HepG2 (cell line): ENCODE results near the gene MEI1. TPM values are rescaled to one million over a fixed set of nuclear protein-coding genes. Genes with fewer than 3 reads are reported as not detected.
A peak's percentile ranks its signal among the peaks of the same experiment; 100 is the strongest.

ENCODE experiments used
- GABPA ChIP-seq, 2 experiments: IDR thresholded peaks; 2 replicates each; pipeline ENCODE4 v1.6.1; 2011 to 2016; ENCODE audit warnings: low read depth in 2 of 2, low read length in 1 of 2, missing biosample characterization in 1 of 2, missing genetic modification characterization in 1 of 2
- MED8 ChIP-seq: sonication (generic); formaldehyde crosslinking; IDR thresholded peaks from 2 replicates; pipeline ENCODE4 v1.8.1; 2023; ENCODE audit warnings: mild to moderate bottlenecking, missing genetic modification reagents; ENCODE audit not compliant: insufficient replicate concordance
- MEIS1 ChIP-seq: sonication (generic); formaldehyde crosslinking; IDR thresholded peaks from 2 replicates; pipeline ENCODE4 v1.9.0; 2021; ENCODE audit warnings: mild to moderate bottlenecking, missing genetic modification reagents, moderate library complexity, borderline replicate concordance
- MTA1 ChIP-seq: sonication (generic); formaldehyde crosslinking; IDR thresholded peaks from 2 replicates; pipeline ENCODE4 v1.4.0; 2020; ENCODE audit warnings: missing genetic modification reagents, mild to moderate bottlenecking, borderline replicate concordance
- MXI1 ChIP-seq: IDR thresholded peaks from 3 replicates; pipeline ENCODE4 v1.6.1; 2012; ENCODE audit warnings: low read depth, low read length, inconsistent platforms, borderline replicate concordance
- NFKBIZ ChIP-seq: IDR thresholded peaks from 2 replicates; pipeline ENCODE4 v1.6.1; 2018; ENCODE audit warnings: missing genetic modification reagents, missing compliant biosample characterization
- NR2F2 ChIP-seq: IDR thresholded peaks from 2 replicates; pipeline ENCODE4 v1.6.1; 2012; ENCODE audit warnings: low read depth, inconsistent platforms, borderline replicate concordance
- PCBP2 ChIP-seq: fragments of 200-400 bp; formaldehyde crosslinking; optimal IDR thresholded peaks from 2 replicates; pipeline ENCODE3; 2018; ENCODE audit warnings: low read length, low read depth; ENCODE audit not compliant: poor library complexity, severe bottlenecking
- POLR2A ChIP-seq, 2 experiments: IDR thresholded peaks; 2 replicates each; pipeline ENCODE4 v1.6.1; 2011; ENCODE audit warnings: low read depth in 2 of 2, low read length in 2 of 2, mild to moderate bottlenecking in 1 of 2, moderate library complexity in 1 of 2; ENCODE audit not compliant: insufficient read depth in 1 of 2
- REPIN1 ChIP-seq: sonication (generic); formaldehyde crosslinking; IDR thresholded peaks from 2 replicates; pipeline ENCODE4 v1.8.0; 2022; ENCODE audit warnings: missing genetic modification reagents, low read depth, mild to moderate bottlenecking, borderline replicate concordance
- SP4 ChIP-seq: sonication (generic); formaldehyde crosslinking; IDR thresholded peaks from 2 replicates; pipeline ENCODE4 v1.8.1; 2023; ENCODE audit warnings: mild to moderate bottlenecking, missing genetic modification reagents
- TGIF2 ChIP-seq: IDR thresholded peaks from 2 replicates; pipeline ENCODE4 v1.6.1; 2016; ENCODE audit warnings: control low read depth, missing compliant biosample characterization
- THYN1 ChIP-seq: sonication (generic); formaldehyde crosslinking; IDR thresholded peaks from 2 replicates; pipeline ENCODE4 v1.8.1; 2023; ENCODE audit warnings: low read depth, mild to moderate bottlenecking, moderate library complexity, missing genetic modification reagents, borderline replicate concordance
- WIZ ChIP-seq: sonication (generic); formaldehyde crosslinking; IDR thresholded peaks from 2 replicates; pipeline ENCODE4 v1.5.1; 2020; ENCODE audit warnings: mild to moderate bottlenecking, missing genetic modification reagents
- ZNF101 ChIP-seq: sonication (generic); formaldehyde crosslinking; IDR thresholded peaks from 2 replicates; pipeline ENCODE4 v1.4.0; 2020; ENCODE audit warnings: mild to moderate bottlenecking, low read depth, missing genetic modification reagents, borderline replicate concordance
- ZNF230 ChIP-seq: sonication (generic); formaldehyde crosslinking; IDR thresholded peaks from 2 replicates; pipeline ENCODE4 v1.4.0; 2020; ENCODE audit warnings: mild to moderate bottlenecking, missing genetic modification reagents
- ZNF605 ChIP-seq: sonication (generic); formaldehyde crosslinking; IDR thresholded peaks from 2 replicates; pipeline ENCODE4 v1.8.0; 2022; ENCODE audit warnings: mild to moderate bottlenecking, missing genetic modification reagents
- ZNF607 ChIP-seq: sonication (generic); formaldehyde crosslinking; IDR thresholded peaks from 2 replicates; pipeline ENCODE4 v1.5.1; 2020; ENCODE audit warnings: missing genetic modification reagents, mild to moderate bottlenecking, borderline replicate concordance
- ZNF672 ChIP-seq: sonication (generic); formaldehyde crosslinking; IDR thresholded peaks from 2 replicates; pipeline ENCODE4 v1.8.1; 2022; ENCODE audit warnings: missing genetic modification reagents
- polyA plus RNA-seq, 8 experiments: library from polyadenylated mRNA; depleted of rRNA in 3 of 8; stranded (reverse) in 7 of 8; unstranded in 1 of 8; fragments of >200 nt; fragmentation: Illumina TruSeq in 4 of 8; extraction: Trizol in 4 of 8; gene quantifications; 2 replicates each; pipeline versions ENCODE4 v1.2.1 to v1.2.3, GENCODE V29; 2011 to 2016; ENCODE audit warnings: low read depth in 4 of 8, missing spikeins in 1 of 8, mixed read lengths in 1 of 8; ENCODE audit not compliant: insufficient read depth in 1 of 8
- total RNA-seq, 5 experiments: library from RNA; depleted of rRNA; stranded (reverse); fragments of >200 nt; fragmentation: Illumina TruSeq; extraction: Trizol; gene quantifications; 2 replicates each; pipeline ENCODE4 v1.2.3, GENCODE V29; 2016; ENCODE audit warnings: low read depth in 1 of 5
- TF ChIP-seq, protein P1 (sequence below): sonication (generic); formaldehyde crosslinking; IDR thresholded peaks from 2 replicates; pipeline ENCODE4 v1.4.0; 2020; ENCODE audit warnings: missing genetic modification reagents
- TF ChIP-seq, protein P2 (sequence below): sonication (generic); formaldehyde crosslinking; IDR thresholded peaks from 2 replicates; pipeline ENCODE4 v1.5.1; 2020; ENCODE audit warnings: missing genetic modification reagents, mild to moderate bottlenecking, borderline replicate concordance
- TF ChIP-seq, protein P3 (sequence below): sonication (generic); formaldehyde crosslinking; IDR thresholded peaks from 2 replicates; pipeline ENCODE4 v1.4.0; 2020; ENCODE audit warnings: missing genetic modification reagents

MEI1 gene
- total and polyA plus RNA-seq, 2 of the 13 experiments (the other 11 are each of a cell fraction or from before 2014, with no cell fraction given), result 0.75 to 1.9 TPM

DNA sequence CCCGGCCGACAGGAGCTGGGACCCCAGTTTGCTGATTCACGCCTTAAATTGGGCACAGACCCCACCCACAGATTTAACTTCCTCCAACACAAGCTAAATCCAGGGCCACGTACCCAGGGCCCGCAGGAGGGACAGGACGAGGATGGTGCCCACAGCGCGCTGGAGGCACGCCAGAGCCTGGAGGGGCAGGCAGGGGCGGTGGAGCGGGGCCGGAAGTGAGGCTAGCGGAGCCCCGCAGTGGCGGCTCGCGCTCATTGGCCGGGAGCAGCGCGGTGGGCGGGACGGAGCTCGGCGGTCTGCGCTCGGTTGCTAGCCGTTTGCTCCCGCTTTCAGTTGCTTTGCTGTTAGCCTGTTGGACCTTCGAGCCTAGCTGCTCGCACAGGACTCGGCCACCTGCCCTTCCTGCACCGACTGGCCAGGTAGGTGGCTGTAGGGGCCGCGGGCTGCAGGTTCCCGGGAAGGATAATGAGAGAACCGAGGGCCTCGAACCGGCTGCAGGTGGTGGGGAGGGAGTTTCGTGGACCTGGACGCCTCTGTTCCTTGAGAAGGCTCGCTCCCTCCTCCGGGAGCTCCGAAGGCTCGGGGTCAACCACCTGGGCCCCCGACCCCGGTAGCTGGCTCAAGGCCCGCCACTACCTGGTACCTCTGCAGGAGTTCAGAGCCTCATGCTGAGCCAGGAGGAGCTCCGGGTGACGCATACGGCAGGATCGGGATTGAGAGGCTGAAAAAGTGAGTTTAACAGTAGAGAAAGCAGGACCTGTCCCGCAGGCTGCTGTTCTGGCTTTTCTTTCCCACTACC lies 101.2 kb downstream of the MEI1 start, which contains the start of gene CCDC134 (continued):
- TF ChIP-seq ZNF672 (no peak; the same call in 1 of the 2 replicates), MXI1 (no peak), PCBP2 (no peak), ZNF101 (CRISPR knock-in tag) (no peak), NR2F2 (no peak), MEIS1 (CRISPR knock-in tag) (peak; percentile 55; the same call in 1 of the 2 replicates), TGIF2 (CRISPR knock-in tag) (peak; percentile 58; the same call in 1 of the 2 replicates), SP4 (CRISPR knock-in tag) (peak; percentile 91), MTA1 (CRISPR knock-in tag) (no peak), POLR2A (IDR thresholded peaks at IDR 0.05; ENCODE audit: insufficient read depth in 1 of 2, low read depth in 2 of 2, low read length in 2 of 2) (peak; percentile 96), NFKBIZ (peak; percentile 25; the same call in 1 of the 2 replicates), ZNF605 (CRISPR knock-in tag) (peak; percentile 93), THYN1 (CRISPR knock-in tag) (no peak), GABPA (IDR thresholded peaks at IDR 0.05; ENCODE audit: low read depth, low read length) (peak; percentile 82), GABPA (CRISPR knock-in tag; IDR thresholded peaks at IDR 0.05; ENCODE audit: low read depth) (peak; percentile 86), ZNF607 (CRISPR knock-in tag) (peak; percentile 78), REPIN1 (peak; percentile 91), WIZ (CRISPR knock-in tag) (peak; percentile 29; the same call in 1 of the 2 replicates), ZNF230 (CRISPR knock-in tag) (peak; percentile 18; the same call in 1 of the 2 replicates), MED8 (CRISPR knock-in tag) (peak; percentile 92)
- TF ChIP-seq, protein P1, sequence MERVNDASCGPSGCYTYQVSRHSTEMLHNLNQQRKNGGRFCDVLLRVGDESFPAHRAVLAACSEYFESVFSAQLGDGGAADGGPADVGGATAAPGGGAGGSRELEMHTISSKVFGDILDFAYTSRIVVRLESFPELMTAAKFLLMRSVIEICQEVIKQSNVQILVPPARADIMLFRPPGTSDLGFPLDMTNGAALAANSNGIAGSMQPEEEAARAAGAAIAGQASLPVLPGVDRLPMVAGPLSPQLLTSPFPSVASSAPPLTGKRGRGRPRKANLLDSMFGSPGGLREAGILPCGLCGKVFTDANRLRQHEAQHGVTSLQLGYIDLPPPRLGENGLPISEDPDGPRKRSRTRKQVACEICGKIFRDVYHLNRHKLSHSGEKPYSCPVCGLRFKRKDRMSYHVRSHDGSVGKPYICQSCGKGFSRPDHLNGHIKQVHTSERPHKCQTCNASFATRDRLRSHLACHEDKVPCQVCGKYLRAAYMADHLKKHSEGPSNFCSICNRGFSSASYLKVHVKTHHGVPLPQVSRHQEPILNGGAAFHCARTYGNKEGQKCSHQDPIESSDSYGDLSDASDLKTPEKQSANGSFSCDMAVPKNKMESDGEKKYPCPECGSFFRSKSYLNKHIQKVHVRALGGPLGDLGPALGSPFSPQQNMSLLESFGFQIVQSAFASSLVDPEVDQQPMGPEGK (CRISPR knock-in tag), result peak; percentile 95
- TF ChIP-seq, protein P2, sequence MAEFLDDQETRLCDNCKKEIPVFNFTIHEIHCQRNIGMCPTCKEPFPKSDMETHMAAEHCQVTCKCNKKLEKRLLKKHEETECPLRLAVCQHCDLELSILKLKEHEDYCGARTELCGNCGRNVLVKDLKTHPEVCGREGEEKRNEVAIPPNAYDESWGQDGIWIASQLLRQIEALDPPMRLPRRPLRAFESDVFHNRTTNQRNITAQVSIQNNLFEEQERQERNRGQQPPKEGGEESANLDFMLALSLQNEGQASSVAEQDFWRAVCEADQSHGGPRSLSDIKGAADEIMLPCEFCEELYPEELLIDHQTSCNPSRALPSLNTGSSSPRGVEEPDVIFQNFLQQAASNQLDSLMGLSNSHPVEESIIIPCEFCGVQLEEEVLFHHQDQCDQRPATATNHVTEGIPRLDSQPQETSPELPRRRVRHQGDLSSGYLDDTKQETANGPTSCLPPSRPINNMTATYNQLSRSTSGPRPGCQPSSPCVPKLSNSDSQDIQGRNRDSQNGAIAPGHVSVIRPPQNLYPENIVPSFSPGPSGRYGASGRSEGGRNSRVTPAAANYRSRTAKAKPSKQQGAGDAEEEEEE, result no peak
- TF ChIP-seq, protein P3, sequence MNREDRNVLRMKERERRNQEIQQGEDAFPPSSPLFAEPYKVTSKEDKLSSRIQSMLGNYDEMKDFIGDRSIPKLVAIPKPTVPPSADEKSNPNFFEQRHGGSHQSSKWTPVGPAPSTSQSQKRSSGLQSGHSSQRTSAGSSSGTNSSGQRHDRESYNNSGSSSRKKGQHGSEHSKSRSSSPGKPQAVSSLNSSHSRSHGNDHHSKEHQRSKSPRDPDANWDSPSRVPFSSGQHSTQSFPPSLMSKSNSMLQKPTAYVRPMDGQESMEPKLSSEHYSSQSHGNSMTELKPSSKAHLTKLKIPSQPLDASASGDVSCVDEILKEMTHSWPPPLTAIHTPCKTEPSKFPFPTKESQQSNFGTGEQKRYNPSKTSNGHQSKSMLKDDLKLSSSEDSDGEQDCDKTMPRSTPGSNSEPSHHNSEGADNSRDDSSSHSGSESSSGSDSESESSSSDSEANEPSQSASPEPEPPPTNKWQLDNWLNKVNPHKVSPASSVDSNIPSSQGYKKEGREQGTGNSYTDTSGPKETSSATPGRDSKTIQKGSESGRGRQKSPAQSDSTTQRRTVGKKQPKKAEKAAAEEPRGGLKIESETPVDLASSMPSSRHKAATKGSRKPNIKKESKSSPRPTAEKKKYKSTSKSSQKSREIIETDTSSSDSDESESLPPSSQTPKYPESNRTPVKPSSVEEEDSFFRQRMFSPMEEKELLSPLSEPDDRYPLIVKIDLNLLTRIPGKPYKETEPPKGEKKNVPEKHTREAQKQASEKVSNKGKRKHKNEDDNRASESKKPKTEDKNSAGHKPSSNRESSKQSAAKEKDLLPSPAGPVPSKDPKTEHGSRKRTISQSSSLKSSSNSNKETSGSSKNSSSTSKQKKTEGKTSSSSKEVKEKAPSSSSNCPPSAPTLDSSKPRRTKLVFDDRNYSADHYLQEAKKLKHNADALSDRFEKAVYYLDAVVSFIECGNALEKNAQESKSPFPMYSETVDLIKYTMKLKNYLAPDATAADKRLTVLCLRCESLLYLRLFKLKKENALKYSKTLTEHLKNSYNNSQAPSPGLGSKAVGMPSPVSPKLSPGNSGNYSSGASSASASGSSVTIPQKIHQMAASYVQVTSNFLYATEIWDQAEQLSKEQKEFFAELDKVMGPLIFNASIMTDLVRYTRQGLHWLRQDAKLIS (CRISPR knock-in tag), result no peak
